Measurements from ENCODE around the gene SIGLEC10. TPM values are rescaled to one million over a fixed set of nuclear protein-coding genes. Genes with fewer than 3 reads are reported as not detected.

The SIGLEC10 gene
- total RNA-seq, 1 experiment from 2014 or later: not detected

GRCh38 chr19:51391073-51391611, 26.3 kb downstream of the SIGLEC10 start:
- no peak for DNase-seq (ENCODE audit: low read depth, low spot score)
- ATAC-seq: no peak
- TF ChIP-seq ELF1 (IDR thresholded peaks at IDR 0.05; ENCODE audit: borderline replicate concordance, low read depth) (no peak), EZH2 (IDR thresholded peaks at IDR 0.05) (no peak), ZFX (IDR thresholded peaks at IDR 0.05) (no peak), CEBPB (IDR thresholded peaks at IDR 0.05; ENCODE audit: low read depth) (no peak), SIN3A (IDR thresholded peaks at IDR 0.05; ENCODE audit: low read depth) (no peak), REST (IDR thresholded peaks at IDR 0.05; ENCODE audit: low read depth) (no peak), CTCF (IDR thresholded peaks at IDR 0.05 in 2 of 3, conservative IDR thresholded peaks at IDR 0.05 in 1 of 3; ENCODE audit: borderline replicate concordance in 1 of 3, insufficient read depth in 1 of 3, low read depth in 2 of 3, low read length in 2 of 3) (no peak), ATF3 (IDR thresholded peaks at IDR 0.05) (no peak), JUND (IDR thresholded peaks at IDR 0.05) (no peak), CBX3 (IDR thresholded peaks at IDR 0.05; ENCODE audit: low read depth) (no peak), RAD21 (IDR thresholded peaks at IDR 0.05; ENCODE audit: low read depth) (no peak), SP1 (IDR thresholded peaks at IDR 0.05; ENCODE audit: low read depth) (no peak), EZH2phosphoT487 (IDR thresholded peaks at IDR 0.05; ENCODE audit: borderline replicate concordance) (no peak), SRF (IDR thresholded peaks at IDR 0.05; ENCODE audit: low read depth) (no peak)
- TF ChIP-seq, protein P1, sequence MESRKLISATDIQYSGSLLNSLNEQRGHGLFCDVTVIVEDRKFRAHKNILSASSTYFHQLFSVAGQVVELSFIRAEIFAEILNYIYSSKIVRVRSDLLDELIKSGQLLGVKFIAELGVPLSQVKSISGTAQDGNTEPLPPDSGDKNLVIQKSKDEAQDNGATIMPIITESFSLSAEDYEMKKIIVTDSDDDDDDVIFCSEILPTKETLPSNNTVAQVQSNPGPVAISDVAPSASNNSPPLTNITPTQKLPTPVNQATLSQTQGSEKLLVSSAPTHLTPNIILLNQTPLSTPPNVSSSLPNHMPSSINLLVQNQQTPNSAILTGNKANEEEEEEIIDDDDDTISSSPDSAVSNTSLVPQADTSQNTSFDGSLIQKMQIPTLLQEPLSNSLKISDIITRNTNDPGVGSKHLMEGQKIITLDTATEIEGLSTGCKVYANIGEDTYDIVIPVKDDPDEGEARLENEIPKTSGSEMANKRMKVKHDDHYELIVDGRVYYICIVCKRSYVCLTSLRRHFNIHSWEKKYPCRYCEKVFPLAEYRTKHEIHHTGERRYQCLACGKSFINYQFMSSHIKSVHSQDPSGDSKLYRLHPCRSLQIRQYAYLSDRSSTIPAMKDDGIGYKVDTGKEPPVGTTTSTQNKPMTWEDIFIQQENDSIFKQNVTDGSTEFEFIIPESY (IDR thresholded peaks at IDR 0.05; ENCODE audit: extremely low read depth, insufficient replicate concordance, low read length): no peak
- TF ChIP-seq, protein P2, sequence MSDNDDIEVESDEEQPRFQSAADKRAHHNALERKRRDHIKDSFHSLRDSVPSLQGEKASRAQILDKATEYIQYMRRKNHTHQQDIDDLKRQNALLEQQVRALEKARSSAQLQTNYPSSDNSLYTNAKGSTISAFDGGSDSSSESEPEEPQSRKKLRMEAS (IDR thresholded peaks at IDR 0.05): no peak
- Histone ChIP-seq H3K9ac (ENCODE audit: low read length) (no peak overlapping the region), H3K4me1 (ENCODE audit: control insufficient read depth in 1 of 2, insufficient read depth in 2 of 2, low read length in 2 of 2) (peaks cover 6 to 23% of the 10 kb centered on the region in 2 experiments; a peak in 3 of 4 replicates), H3K36me3 (ENCODE audit: control insufficient read depth in 1 of 2, insufficient read depth in 2 of 2, low read length in 2 of 2) (no peaks in the 10 kb centered on the region), H3K27me3 (ENCODE audit: insufficient read depth, low read length) (no peaks in the 10 kb centered on the region), H3K79me2 (ENCODE audit: insufficient read depth, low read length) (peaks cover 4% of the 10 kb centered on the region; the same call in 1 of the 2 replicates), H4K20me1 (ENCODE audit: insufficient read depth) (no peaks in the 10 kb centered on the region), H2AFZ (ENCODE audit: low read depth, low read length, poor library complexity, severe bottlenecking) (no peak overlapping the region), H3K4me3 (replicated peaks in 1 of 2; ENCODE audit: low read depth in 1 of 2, low read length in 2 of 2) (no peak overlapping the region), H3K27ac (ENCODE audit: low read depth, low read length) (no peak overlapping the region), H3K9me3 (ENCODE audit: control insufficient read depth in 1 of 2, insufficient read depth in 1 of 2, low read depth in 1 of 2, low read length in 2 of 2) (no peaks in the 10 kb centered on the region), H3K4me2 (ENCODE audit: low read length) (no peak overlapping the region), H3K9me2 (ENCODE audit: insufficient read depth) (no peaks in the 10 kb centered on the region)
- ChIA-PET POLR2A (no interaction called here), CTCF (no interaction called here), RAD21 (ENCODE audit: low non-redundant PET in 1 of 2, low total read pairs in 2 of 2, uncharacterized antibody in 2 of 2, unreplicated experiment in 2 of 2) (interaction anchor here in 1 of 2 experiments (0.7 kb wide), 1 partner anchor 12 kb away, joined by 3 read pairs; no protein-coding TSS in a partner anchor)
- intact Hi-C loops (cut with micrococcal nuclease): no loop called here
- BruUV-seq (replicated peaks): no TSS peak

Data from HCT116 (cell line).